Measurements from ENCODE around the gene UGT1A1.

UGT1A1 gene

DNA sequence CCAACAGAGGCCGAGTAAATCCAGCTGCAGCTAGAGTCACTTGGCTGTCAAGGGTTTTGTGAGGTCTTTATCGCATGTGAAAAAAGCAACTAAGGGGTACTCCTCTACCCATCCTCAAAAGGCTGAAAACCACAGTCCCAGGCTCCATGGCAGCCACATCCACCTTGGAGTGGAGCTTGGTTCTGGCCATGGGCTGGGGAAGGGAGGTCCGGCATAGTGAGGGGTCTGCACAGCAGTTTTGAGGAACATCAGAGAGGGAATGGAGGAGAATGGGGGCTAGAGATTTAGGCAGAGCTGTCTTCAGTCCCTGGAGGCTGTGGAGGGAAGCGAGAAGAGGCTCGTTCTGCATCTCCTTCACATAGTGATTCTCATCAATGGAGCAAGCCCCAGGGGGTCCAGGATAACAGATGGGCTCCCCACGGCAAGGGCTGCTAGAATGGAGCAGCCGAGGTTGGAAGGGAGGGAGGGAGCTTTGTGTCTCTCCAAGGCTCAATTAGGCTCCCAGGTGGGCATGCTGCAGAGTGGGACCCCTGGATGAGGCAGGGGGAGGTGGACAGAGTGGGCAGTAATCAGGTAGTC is 39.1 kb downstream of the UGT1A1 start:
- no peak for DNase-seq

GRCh38 chr2:233799716-233800115 is 39.6 kb downstream of the UGT1A1 start:
- no peak for DNase-seq

- DNase-seq = no peak
Measured at GRCh38 chr2:233800208-233800607, 40.1 kb downstream of the UGT1A1 start.

- no peak for DNase-seq
Measured at GRCh38 chr2:233801357-233802131, 41.5 kb downstream of the UGT1A1 start.

DNA sequence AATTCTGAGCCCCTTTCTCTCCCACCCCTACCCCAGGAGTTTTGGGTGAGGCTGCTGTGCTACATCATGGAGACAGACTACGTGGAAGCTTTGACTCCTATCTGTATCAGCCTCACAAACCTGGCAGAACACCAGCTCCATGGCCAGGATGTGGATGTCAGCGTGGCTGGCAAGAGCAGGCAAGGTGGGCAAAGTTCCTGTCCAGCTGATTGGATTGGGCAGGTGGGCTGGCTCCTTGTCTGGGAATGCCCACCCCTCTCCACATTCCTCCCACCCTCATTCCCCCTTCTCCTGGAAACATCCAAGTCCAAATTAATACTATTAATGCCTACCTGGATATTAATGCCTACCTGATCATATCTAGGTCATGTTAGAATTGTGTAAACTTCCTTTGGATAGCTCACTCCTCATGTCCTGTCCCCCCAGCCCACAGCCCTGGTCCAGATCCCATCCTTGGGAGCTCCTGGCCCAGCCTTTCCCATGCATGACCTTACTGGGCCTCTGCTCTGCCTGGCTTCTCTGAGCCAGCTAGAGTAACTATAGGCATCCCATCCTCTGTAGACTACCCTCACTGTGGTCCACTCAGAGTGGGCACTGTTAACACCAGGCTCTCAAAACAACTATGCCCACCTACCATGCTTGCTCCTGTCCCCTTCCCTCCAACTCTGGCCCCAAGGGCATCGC is 42.2 kb downstream of the UGT1A1 start:
- no peak for DNase-seq

GRCh38 chr2:233803292-233803911 is 43.3 kb downstream of the UGT1A1 start:
- no peak for DNase-seq

- DNase-seq = no peak
Measured at GRCh38 chr2:233803994-233804393, 43.9 kb downstream of the UGT1A1 start.

- no peak for DNase-seq
Measured at GRCh38 chr2:233807215-233807865, 47.3 kb downstream of the UGT1A1 start.

- no peak for DNase-seq
Measured at GRCh38 chr2:233807966-233808935, 48.2 kb downstream of the UGT1A1 start.

DNA sequence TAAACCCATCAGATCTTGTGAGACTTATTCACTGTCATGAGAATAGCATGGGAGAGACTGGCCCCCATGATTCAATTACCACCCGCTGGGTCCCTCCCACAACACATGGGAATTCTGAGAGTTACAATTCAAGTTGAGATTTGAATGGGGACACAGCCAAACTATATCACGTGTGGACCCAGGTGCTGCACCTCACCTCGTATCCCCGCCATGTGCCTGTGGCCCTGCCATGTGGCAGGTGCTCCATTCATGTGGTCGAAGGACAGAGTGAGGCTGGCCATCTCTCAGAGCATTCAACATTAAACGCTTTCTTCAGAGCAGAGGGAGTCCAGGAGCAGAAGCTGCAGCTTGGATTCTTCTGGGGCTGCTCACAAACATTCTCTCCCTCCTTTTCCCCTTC is 50.3 kb downstream of the UGT1A1 start:
- DNase-seq = no peak

DNA sequence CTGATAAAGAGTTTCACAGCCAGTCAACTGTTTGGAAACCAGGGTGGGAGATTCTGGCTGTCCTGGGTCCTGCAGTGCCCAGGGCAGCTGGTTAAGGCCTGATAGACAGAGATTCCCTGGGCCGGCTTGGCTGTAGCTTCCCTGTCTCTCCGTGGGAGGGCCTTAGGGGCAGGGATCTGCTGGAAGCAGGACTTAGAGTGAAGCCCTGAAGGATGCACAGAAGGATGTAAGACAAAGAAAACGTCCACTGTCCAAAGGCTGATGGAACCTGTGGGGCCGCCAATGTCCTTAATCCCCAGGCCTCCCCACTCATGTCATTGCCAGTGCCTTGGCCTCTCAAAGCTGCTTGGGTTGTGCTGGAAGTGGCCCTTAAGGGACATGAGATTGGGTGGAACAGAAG is 51.0 kb downstream of the UGT1A1 start:
- DNase-seq = no peak

GRCh38 chr2:233811732-233812131 is 51.7 kb downstream of the UGT1A1 start:
- no peak for DNase-seq

DNA sequence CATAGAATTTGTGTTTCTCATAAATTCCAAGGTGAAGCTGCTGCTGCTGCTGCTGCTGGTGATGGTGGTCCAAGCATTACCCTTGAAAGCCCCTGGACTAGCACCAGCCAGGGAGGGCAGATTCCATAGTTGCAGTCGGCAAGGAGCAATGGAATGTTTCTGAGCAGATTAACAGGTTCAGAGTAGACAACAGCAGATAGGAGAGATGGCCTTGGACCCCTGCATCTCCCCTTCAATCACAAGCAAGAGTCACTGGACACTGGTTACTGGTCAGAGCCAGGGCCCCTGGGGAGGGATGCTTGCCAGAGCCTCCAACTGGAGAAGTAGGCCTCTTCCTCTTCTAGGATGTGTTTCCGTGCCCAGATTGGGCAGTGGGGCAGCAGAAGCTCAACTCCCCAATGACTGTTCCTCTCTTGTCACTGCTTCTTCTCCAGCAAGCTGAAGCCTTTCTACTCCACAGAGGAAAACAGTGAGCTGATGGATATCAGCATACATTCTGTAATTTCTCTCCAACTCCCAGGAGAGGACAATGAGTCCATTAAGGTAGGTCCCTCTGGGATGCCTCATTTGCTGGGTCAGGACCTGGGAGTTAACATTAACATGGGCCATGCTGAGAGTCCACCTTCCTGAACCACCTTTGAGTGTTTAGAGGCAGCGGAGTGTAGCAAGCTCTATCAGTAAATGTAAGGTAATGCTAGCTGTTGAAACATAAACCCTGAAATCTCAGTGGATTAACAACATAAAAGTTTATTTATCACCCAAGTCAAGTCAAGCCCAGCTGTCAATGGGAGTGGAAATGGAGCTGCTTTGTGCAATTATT is 53.4 kb downstream of the UGT1A1 start:
- DNase-seq = no peak

DNA sequence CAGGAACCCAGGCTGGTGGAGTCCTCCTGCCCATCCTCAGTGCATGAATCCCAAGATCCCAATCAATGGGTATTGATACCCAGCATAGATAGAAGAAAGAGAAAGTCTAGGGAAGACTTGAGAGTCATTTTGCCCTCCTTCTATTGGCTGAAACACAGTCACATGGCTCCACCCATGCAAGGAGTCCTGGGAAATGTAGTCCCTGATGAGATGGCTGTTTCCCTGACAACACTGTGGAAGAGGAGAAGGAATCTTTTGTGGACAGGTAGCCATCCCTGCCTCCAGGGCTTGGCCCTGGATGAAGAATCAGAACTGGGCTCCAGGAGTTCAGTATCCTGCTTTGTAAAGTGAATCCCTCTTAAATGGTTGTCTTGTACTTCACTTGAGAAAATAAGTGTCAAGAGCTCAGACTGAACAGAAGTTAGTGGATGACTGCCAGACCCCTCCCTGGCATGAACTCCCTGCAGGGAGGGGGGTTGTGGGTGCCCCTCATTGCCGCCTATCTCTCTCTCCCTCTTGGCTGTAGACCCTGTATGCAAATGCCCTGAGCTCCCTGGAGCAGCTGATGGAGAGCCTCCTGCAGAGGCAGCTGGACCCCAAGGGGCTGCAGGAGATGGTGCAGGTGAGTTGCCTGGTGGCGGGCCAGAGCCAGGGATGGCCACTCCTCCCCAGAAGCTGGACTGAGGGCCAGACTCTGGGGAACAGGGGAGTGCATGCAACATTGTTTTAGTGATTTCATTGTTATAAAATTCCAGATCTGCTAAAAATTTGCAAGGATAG is 54.2 kb downstream of the UGT1A1 start:
- no peak for DNase-seq

DNA sequence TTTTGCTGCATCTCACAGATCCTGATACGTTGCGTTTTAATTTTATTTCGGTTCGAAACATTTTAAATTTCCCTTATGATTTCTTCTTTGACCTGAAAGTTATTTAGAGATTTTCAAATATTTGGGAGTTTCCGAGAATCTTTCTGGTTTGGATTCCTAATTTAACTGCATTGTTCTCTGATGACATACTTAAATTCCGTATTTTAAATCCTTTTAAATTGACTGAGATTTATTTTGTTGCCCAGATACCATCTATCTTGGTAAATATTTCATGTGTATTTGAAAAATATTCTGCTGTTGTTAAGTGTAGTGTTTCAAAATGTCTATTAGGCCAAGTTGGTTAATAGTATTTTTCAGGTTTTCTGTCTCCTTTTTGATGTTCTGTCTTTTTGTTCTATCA is 55.8 kb downstream of the UGT1A1 start:
- no peak for DNase-seq

GRCh38 chr2:233816334-233816733 is 56.3 kb downstream of the UGT1A1 start:
- no peak for DNase-seq

- DNase-seq = no peak
Measured at GRCh38 chr2:233816771-233817170, 56.7 kb downstream of the UGT1A1 start.

GRCh38 chr2:233817361-233817911 is 57.4 kb downstream of the UGT1A1 start:
- no peak for DNase-seq

DNA sequence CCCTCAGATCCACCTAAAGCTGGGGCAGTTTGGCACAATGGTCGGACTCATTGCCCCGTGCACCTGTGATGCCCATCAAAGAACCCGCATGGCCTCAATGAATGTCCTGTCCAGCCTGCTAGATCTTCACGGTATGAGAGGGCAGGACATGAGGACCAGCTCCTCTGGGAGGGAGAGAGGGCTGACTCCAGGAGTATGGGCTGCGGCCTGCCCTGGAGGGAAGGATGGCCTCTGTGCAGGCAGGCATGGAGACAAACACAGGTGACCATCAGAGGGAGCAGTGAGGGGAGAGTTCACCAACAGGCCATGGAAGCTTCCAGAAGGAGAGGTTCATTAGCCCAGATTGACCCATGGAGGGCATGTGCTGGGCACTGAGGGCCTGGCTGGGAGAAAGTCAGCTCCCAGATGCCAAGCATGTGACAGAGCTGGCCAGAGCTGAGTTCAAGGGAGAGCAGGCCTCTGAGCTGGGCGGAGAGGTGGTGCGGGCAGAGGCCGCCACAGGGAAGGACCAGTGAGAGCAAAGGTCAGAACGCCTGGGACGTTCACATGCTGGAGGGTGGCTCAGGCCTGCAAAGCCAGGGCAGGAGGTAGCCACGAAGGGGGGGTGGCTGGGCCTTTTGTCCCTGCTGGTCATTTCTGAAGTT is 58.0 kb downstream of the UGT1A1 start:
- no peak for DNase-seq
